ENCODE measurements around the gene SEZ6L2.

The SEZ6L2 gene

DNA sequence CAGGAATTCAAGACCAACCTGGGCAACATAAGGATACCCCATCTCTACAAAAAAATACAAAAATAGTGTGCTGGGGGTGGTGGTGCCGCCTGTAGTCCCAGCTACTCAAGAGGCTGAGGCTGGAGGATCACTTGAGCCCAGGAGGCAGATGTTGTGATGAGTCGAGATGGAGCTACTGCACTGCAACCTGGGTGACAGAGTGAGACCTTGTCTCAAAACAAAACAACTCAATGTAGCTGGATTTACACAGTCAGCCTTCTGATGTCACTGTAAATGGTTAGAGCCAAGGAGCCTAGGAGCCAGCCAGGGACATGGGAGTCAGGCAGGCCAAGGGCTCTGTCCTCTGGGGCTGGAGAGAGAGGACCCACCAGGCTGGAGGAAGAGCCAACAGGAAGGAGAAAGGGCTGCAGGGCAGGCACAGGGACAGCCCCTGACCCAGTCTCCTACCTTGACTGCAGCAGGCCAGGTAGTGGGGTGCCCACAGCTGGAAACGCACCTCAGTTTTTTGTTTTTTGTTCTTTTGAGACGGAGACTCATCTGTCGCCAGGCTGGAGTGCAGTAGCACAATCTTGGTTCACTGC lies 44.7 kb downstream of the SEZ6L2 start:
- Histone ChIP-seq H3K9me3 (ENCODE audit: low read length) (no peaks in the 10 kb centered on the region), H3K4me1 (ENCODE audit: insufficient read depth, low read length, severe bottlenecking) (no peaks in the 10 kb centered on the region), H3K36me3 (ENCODE audit: insufficient read depth, low read length) (peaks cover 12% of the 10 kb centered on the region), H3F3A (ENCODE audit: insufficient read depth, low read length) (no peaks in the 10 kb centered on the region), H3K4me2 (ENCODE audit: low read length) (no peak overlapping the region), H3K9ac (ENCODE audit: low read length) (no peak overlapping the region), H4K20me1 (ENCODE audit: insufficient read depth, low read length) (no peaks in the 10 kb centered on the region), H3K9me2 (ENCODE audit: low read depth, low read length) (no peaks in the 10 kb centered on the region), H3K4me3 (ENCODE audit: low read depth, low read length, poor library complexity, severe bottlenecking) (no peak overlapping the region), H3K79me2 (ENCODE audit: insufficient read depth, low read length) (no peaks in the 10 kb centered on the region), H3K27ac (ENCODE audit: low read depth, low read length, poor library complexity, severe bottlenecking) (no peak overlapping the region), H2AFZ (ENCODE audit: low read length) (no peak overlapping the region), H3K27me3 (ENCODE audit: insufficient read depth, low read length) (no peaks in the 10 kb centered on the region)
- TF ChIP-seq CTCF (IDR thresholded peaks at IDR 0.05; ENCODE audit: low read length) = no peak
- no peak for TF ChIP-seq EZH2 (IDR thresholded peaks at IDR 0.05; ENCODE audit: borderline replicate concordance, low read length)

- Histone ChIP-seq H2AFZ (ENCODE audit: low read length) (no peak overlapping the region), H3K4me2 (ENCODE audit: low read length) (no peak overlapping the region), H3K9me3 (ENCODE audit: low read length) (no peaks in the 10 kb centered on the region), H4K20me1 (ENCODE audit: insufficient read depth, low read length) (no peaks in the 10 kb centered on the region), H3K4me3 (ENCODE audit: low read depth, low read length, poor library complexity, severe bottlenecking) (no peak overlapping the region), H3F3A (ENCODE audit: insufficient read depth, low read length) (no peaks in the 10 kb centered on the region), H3K9me2 (ENCODE audit: low read depth, low read length) (no peaks in the 10 kb centered on the region), H3K9ac (ENCODE audit: low read length) (no peak overlapping the region), H3K79me2 (ENCODE audit: insufficient read depth, low read length) (no peaks in the 10 kb centered on the region), H3K4me1 (ENCODE audit: insufficient read depth, low read length, severe bottlenecking) (no peaks in the 10 kb centered on the region), H3K27ac (ENCODE audit: low read depth, low read length, poor library complexity, severe bottlenecking) (no peak overlapping the region), H3K27me3 (ENCODE audit: insufficient read depth, low read length) (no peaks in the 10 kb centered on the region), H3K36me3 (ENCODE audit: insufficient read depth, low read length) (no peaks in the 10 kb centered on the region)
- TF ChIP-seq EZH2 (IDR thresholded peaks at IDR 0.05; ENCODE audit: borderline replicate concordance, low read length) = no peak
- no peak for TF ChIP-seq CTCF (IDR thresholded peaks at IDR 0.05; ENCODE audit: low read length)
Observed at GRCh38 chr16:29852654-29853053, 46.7 kb downstream of the SEZ6L2 start.

DNA sequence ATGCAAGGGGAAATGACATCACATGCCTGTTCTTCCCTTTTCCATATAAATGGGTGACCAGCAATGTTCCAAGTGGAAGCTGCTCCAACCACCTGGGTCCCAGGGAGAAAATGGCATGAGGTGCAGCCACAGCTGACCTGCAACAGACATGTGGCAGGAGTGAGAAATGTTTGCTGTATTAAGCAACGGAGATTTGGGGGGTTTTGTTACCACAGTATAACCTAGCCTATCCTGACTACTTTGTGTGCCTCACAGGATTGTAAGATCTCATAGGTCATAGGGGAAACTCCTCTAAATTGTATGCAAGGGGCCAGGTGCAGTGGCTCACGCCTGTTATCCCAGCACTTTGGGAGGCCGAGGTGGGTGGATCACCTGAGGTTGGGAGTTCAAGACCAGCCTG lies 48.4 kb downstream of the SEZ6L2 start:
- no peak overlapping the region for H3K9ac ChIP-seq (ENCODE audit: low read length)
- no peaks in the 10 kb centered on the region for H3K4me1 ChIP-seq (ENCODE audit: insufficient read depth, low read length, severe bottlenecking)
- H3K9me3 ChIP-seq (ENCODE audit: low read length) = no peaks in the 10 kb centered on the region
- no peak overlapping the region for H3K27ac ChIP-seq (ENCODE audit: low read depth, low read length, poor library complexity, severe bottlenecking)
- H3K27me3 ChIP-seq (ENCODE audit: insufficient read depth, low read length) = no peaks in the 10 kb centered on the region
- H4K20me1 ChIP-seq (ENCODE audit: insufficient read depth, low read length) = no peaks in the 10 kb centered on the region
- TF ChIP-seq CTCF (IDR thresholded peaks at IDR 0.05; ENCODE audit: low read length) (no peak), EZH2 (IDR thresholded peaks at IDR 0.05; ENCODE audit: borderline replicate concordance, low read length) (no peak)
- H2AFZ ChIP-seq (ENCODE audit: low read length) = no peak overlapping the region
- H3K36me3 ChIP-seq (ENCODE audit: insufficient read depth, low read length) = no peaks in the 10 kb centered on the region
- H3K9me2 ChIP-seq (ENCODE audit: low read depth, low read length) = no peaks in the 10 kb centered on the region
- H3K79me2 ChIP-seq (ENCODE audit: insufficient read depth, low read length) = no peaks in the 10 kb centered on the region
- no peaks in the 10 kb centered on the region for H3F3A ChIP-seq (ENCODE audit: insufficient read depth, low read length)
- H3K4me3 ChIP-seq (ENCODE audit: low read depth, low read length, poor library complexity, severe bottlenecking) = no peak overlapping the region
- H3K4me2 ChIP-seq (ENCODE audit: low read length) = no peak overlapping the region
